Pancreas (tissue), 10 donors: ENCODE measurements around the gene ACYP2. TPM values are rescaled to one million over a fixed set of nuclear protein-coding genes. Genes with fewer than 3 reads are reported as not detected.

Experiments used
- ATAC-seq, 4 donors: fragments of 200-7000 bp; cut with Tn5 transposase; one replicate each; pipeline versions ENCODE4 v1.8.0 to v1.9.1; 2020; ENCODE audit warnings: mild to moderate bottlenecking in 4 of 4, moderate library complexity in 4 of 4
- DNase-seq, 6 donors: peaks; one replicate each; pipeline ENCODE4 v3.0.0-alpha.2; 2020
- FAIRE-seq: peaks from 2 replicates; lab custom pipeline; 2012; peaks lifted over from hg19 to GRCh38; lab: Jason Lieb, UNC
- H3K27ac ChIP-seq, 4 donors: fragments of 200-600 bp; sonication (generic); 1 replicate in 3 of 4; 2 replicates in 1 of 4; pipeline versions ENCODE4 v1.5.0 to v1.8.0; 2020
- H3K27me3 ChIP-seq, 4 donors: fragments of 200-600 bp; one replicate each; pipeline ENCODE4 v1.8.0; 2021
- H3K36me3 ChIP-seq, 3 donors: fragments of 200-600 bp; sonication (generic) in 1 of 3; one replicate each; pipeline versions ENCODE4 v1.5.0 to v1.8.0; 2020 to 2021
- H3K4me1 ChIP-seq, 3 donors: fragments of 200-600 bp; one replicate each; pipeline ENCODE4 v1.8.0; 2021
- H3K4me3 ChIP-seq, 4 donors: fragments of 200-600 bp; sonication (generic) in 2 of 4; one replicate each; pipeline versions ENCODE4 v1.5.0 to v1.8.0; 2020 to 2021
- H3K9me3 ChIP-seq, 4 donors: fragments of 200-600 bp; one replicate each; pipeline ENCODE4 v1.8.0; 2021
- WGBS, 2 donors: extraction: QIAGEN DNeasy Blood & Tissue Kit; methylation state at CpG; one replicate each; pipeline ENCODE4 v1.1.7; 2013; 5-methylcytosine and 5-hydroxymethylcytosine counted together
- intact Hi-C, 3 donors: fragments of 100-400 bp; cut with DNase I; formaldehyde crosslinking; loops; one replicate each; pipeline versions ENCODE4 v1.11.1 to v1.14.2; 2022
- polyA plus RNA-seq, 2 donors: library from polyadenylated mRNA; stranded (reverse); fragments of 200-250 nt; gene quantifications; one replicate each; pipeline ENCODE4 v1.2.3, GENCODE V29; 2013
- total RNA-seq, 6 donors: library from RNA; stranded (reverse); fragmentation: NEBNext Ultra II Directional in 4 of 6; extraction: Animal tissue kit (Norgen Biotek cat#: 25700) in 4 of 6; gene quantifications; one replicate each; pipeline versions ENCODE4 v1.2.1 to v1.2.4, GENCODE V29; 2021 to 2023
- TF ChIP-seq, protein P1 (sequence below), 4 donors: fragments of 200-600 bp; sonication (generic) in 3 of 4; IDR thresholded peaks; one replicate each; pipeline versions ENCODE4 v1.5.0 to v1.8.0; 2021; ENCODE audit warnings: antibody characterized with exemption in 4 of 4
- donor health status: healthy with polysubstance abuse.
- donor health status: DM: no; HTN: no; CAD: no; lungs with moderate emphysema.
- donor health status: DM: no; HTN: no; CAD: no.
- donor health status: control.
- donor health status: control.
- donor health status: Bipolar disorder and iron deficiency.
- donor health status: DM: yes; HTN: yes; CAD: no.
- donor health status: DM: no; HTN: no; CAD: no.
- donor health status: DM: no; HTN: no; CAD: no.
- donor health status: DM: yes; HTN: yes; CAD: no.

Gene ACYP2
- total and polyA plus RNA-seq, 8 donors, result 8.0 to 18.0 (median 10.4) TPM

DNA sequence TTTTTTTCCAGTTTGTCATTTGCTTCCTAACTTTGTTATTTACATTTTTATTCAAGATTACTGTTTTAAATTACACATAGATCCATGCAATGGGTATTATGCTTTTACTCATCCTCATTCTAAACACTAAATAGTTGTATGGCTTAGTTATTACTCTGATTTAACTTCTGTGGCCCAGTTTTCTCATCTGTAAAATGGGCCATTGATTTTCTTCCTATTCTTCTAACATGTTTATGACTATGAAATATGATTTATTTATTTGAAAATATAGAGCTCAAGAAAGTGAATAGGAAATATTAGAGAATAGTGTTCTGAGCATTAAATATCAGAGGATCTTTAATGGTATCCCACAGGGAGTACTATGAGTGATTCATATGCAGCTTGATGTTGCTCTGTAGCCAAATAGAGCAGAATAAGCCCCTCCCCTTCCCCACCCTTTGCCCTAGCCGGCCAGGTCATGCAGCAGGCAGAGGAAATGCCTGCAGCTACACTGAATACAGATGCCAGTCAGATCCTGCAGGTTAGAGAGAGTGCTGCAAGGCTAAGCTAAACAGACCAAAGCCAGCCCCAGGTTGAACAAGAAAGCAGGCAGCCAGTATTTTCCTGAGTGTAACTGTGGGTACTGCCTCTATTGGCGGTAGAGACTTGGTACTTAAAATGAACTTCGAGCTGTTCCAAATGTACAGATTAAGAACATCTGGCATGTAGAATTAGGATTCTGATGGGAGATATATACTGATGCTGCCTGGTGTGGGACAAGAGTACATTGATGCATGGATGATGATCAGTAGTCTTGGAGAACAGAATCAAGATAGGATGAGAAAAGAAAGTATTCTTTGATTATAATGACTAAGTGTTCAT, 11.7 kb upstream of the ACYP2 start:
- intact Hi-C loops, result no loop called here
- ATAC-seq (peak; percentile 84 to 91 (median 86)), DNase-seq (peak in 2 of 6 donors; percentile 23 to 57), FAIRE-seq (no peak)
- TF ChIP-seq, protein P1, sequence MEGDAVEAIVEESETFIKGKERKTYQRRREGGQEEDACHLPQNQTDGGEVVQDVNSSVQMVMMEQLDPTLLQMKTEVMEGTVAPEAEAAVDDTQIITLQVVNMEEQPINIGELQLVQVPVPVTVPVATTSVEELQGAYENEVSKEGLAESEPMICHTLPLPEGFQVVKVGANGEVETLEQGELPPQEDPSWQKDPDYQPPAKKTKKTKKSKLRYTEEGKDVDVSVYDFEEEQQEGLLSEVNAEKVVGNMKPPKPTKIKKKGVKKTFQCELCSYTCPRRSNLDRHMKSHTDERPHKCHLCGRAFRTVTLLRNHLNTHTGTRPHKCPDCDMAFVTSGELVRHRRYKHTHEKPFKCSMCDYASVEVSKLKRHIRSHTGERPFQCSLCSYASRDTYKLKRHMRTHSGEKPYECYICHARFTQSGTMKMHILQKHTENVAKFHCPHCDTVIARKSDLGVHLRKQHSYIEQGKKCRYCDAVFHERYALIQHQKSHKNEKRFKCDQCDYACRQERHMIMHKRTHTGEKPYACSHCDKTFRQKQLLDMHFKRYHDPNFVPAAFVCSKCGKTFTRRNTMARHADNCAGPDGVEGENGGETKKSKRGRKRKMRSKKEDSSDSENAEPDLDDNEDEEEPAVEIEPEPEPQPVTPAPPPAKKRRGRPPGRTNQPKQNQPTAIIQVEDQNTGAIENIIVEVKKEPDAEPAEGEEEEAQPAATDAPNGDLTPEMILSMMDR (IDR thresholded peaks at IDR 0.05), result no peak
- H3K4me1 ChIP-seq, result no peaks in the 10 kb centered on the region
- no peaks in the 10 kb centered on the region for H3K36me3 ChIP-seq
- H3K27me3 ChIP-seq, result no peaks in the 10 kb centered on the region
- 32 to 50% methylated on average over 3 of the region's 3 CpGs for whole genome bisulfite sequencing, 2 donors
- no peaks in the 10 kb centered on the region for H3K9me3 ChIP-seq
- H3K27ac ChIP-seq, result no peak overlapping the region
- no peak overlapping the region for H3K4me3 ChIP-seq

DNA sequence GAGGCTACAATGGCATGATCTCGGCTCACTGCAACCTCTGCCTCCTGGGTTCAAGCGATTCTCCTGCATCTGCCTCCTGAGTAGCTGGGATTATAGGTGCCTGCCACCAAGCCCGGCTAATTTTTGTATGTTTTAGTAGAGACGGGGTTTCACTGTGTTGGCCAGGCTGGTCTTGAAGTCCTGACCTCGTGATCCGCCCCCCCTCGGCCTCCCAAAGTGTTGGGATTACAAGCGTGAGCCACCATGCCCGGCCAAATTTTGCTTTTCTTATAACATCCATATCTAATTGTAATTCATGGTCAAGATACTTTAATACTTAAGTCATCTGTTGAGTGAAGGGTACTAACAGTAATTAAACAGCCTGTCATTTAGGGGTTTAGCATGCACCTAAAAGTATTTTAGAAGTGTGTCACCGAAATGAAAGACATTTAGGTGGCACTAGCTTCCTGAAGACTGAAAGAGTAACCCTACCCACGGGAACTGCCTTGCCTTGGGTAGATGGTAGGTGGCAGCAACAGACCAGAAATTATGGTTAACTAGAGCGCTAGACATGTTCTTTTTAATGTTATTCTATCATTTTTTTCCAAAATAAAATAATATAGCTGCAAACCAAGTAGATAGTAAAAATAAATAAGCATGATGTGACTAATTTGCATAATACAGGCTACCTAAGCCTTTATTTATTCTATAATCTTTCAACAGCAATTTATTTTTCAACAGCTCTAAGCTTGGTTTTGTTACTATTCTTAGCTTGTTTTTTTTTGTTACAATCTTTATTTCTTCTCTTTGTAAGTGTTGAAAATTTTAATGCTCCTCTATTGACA, 8.6 kb upstream of the ACYP2 start:
- FAIRE-seq (no peak), ATAC-seq (peak in 3 of 4 donors; percentile 76 to 84 (median 82)), DNase-seq (no peak)
- Histone ChIP-seq H3K4me1 (no peaks in the 10 kb centered on the region), H3K4me3 (no peak overlapping the region), H3K27me3 (no peaks in the 10 kb centered on the region), H3K9me3 (no peaks in the 10 kb centered on the region), H3K27ac (no peak overlapping the region), H3K36me3 (no peaks in the 10 kb centered on the region)
- WGBS, 2 donors, result 65 to 69% methylated on average over 12 of the region's 12 CpGs
- intact Hi-C loops, result no loop called here
- TF ChIP-seq, protein P1 (IDR thresholded peaks at IDR 0.05), result peak in 2 of 4 donors; percentile 21 to 23

DNA sequence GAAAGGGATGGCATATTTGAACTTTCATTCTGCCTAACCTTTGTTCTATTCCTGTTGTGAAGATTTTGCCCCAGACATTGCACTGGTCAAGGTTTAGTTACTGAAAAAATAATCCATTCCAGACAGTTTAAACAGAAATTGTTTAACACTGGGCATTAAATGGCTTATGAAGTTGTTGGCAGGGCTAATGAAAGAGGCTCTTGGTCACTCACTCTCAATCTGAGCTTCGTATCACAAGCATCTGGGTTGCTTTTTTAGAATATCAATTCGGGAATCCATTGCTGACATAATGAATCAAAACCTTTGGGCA, 8.0 kb upstream of the ACYP2 start:
- H3K4me1 ChIP-seq, result no peaks in the 10 kb centered on the region
- intact Hi-C loops, result no loop called here
- no peaks in the 10 kb centered on the region for H3K27me3 ChIP-seq
- 86 to 87% methylated on average over 2 of the region's 2 CpGs for WGBS, 2 donors
- H3K4me3 ChIP-seq, result no peak overlapping the region
- H3K27ac ChIP-seq, result no peak overlapping the region
- DNase-seq, result no peak
- no peaks in the 10 kb centered on the region for H3K9me3 ChIP-seq
- no peaks in the 10 kb centered on the region for H3K36me3 ChIP-seq
- no peak for FAIRE-seq
- ATAC-seq, result no peak
- TF ChIP-seq, protein P1 (IDR thresholded peaks at IDR 0.05), result no peak

DNA sequence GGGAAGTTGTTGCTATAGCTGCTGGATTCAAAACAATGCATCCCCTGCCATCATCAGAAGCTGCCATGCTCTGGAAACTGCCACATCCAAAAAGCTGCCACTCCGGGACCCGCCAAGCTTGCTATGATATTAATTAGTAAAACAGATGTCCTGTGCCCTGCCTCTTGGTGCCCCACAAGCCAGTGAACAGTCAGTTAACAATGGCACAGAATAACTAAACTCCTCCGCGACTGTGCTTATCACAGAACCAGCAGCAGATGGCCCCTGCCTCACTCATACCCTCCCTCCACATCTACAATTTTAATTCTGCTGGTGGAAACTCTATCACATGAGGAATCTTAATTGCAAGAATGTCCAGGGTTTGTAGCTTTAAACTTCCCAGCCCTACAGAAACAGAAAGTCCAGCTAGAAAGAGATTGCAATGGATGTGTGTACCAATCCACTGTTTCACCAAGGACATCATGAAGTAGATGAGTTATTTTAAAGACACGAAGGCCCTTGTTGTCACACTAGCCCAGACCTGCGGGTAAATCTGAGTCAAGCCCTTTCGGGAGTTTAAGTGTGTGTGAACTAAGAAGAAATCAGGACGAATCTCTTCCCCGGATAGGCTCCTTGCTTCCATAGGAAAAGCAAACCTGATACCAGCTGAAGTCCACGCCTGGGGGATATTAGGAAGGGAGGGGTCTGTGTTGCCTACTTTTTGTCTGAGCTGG, 7.4 kb upstream of the ACYP2 start:
- TF ChIP-seq, protein P1 (IDR thresholded peaks at IDR 0.05), result no peak
- FAIRE-seq, result no peak
- intact Hi-C loops, result no loop called here

More for the DNA sequence above, 7.4 kb upstream of the ACYP2 start:
- Histone ChIP-seq H3K27ac (no peak overlapping the region), H3K27me3 (no peaks in the 10 kb centered on the region), H3K36me3 (no peaks in the 10 kb centered on the region), H3K4me1 (no peaks in the 10 kb centered on the region), H3K9me3 (no peaks in the 10 kb centered on the region), H3K4me3 (no peak overlapping the region)
- 84 to 85% methylated on average over 10 of the region's 10 CpGs for WGBS, 2 donors
- ATAC-seq (no peak), DNase-seq (no peak)
